Activated CD8-positive, alpha-beta memory T cell treated with anti-CD3 and anti-CD28 coated beads for 1 hour (primary cell): ENCODE measurements around the gene UPK3BL1.
A peak's percentile ranks its signal among the peaks of the same experiment; 100 is the strongest.
"Not testable (repeated sequence)": the region's sequence is repeated elsewhere in the genome, so short reads cannot be mapped to it uniquely, and the experiment has no call there.

Experiments
- DNase-seq, 2 donors: peaks; one replicate each; pipeline ENCODE4 v3.0.0-alpha.2; 2020; ENCODE audit warnings: low read depth in 1 of 2; ENCODE audit errors: extremely low read depth in 1 of 2

The UPK3BL1 gene

DNA sequence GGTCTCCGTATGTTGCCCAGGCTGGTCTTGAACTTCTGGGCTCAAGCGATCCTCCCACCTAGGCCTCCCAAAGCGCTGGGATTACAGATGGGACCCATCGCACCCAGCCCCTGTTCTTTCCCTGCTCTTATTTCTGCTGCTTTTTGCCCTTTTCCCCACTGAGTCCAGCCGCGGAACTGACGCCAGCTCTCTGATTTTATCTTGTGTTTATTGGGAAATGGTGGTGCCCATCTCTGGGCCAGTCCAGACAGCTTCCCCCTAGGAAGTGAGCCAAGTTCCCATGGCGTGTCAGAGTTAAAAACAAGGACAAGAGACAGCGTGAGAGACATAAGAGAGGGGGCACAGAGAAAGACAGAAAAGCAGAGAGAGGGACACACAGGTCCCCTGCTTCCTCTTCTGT, 12.0 kb downstream of the UPK3BL1 start:
- not testable (repeated sequence) for DNase-seq

- not testable (repeated sequence) for DNase-seq
These were observed 15.2 kb downstream of the UPK3BL1 start for GRCh38 chr7:102627271-102627904.

DNA sequence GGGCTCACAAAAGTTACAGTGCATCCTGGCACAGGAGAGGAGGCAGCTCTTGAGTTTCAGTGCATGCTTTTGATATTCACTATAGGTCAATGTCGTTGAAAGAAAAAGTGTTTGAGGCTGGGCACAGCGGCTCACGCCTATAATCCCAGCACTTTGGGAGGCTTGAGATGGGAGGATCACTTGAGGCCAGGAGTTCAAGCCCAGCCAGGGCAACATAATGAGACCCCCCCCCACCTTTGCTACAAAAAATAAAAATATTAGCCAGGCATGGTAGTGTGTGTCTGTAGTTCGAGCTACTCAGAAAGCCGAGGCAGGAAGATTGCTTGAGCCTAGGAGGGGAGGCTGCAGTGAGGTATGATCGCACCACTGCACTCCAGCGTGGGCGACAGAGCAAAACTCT, 24.5 kb downstream of the UPK3BL1 start:
- DNase-seq: not testable (repeated sequence)

DNA sequence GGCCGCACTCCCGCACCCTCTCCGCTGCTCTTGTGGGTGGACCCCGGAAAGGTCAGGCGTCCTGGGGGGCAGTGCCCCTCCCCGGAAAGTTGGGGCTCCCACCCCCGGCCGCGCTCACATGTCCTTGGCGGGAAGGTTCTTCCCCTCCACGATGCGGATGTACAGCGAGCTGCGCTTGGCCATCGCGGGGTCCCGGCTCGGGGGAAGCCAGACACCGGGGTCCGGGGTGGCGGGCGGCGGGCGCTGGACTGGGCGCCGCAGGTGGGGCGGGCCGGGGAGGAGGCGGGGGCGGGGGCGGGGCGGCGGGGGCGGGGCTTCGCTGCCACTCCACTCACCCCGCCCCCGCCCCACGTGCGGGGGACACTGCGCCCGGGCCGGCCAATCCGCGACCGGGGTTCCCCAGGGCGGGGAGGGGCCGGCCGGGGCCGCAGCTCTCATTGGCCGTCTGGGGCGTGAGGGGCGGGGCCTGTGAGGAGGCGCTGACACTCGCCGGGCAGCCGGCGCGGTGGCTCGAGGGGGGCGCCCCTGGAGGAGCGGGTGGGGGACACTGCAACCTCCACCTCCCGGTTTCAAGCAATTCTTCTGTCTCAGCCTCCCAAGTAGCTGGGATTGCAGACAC, 26.0 kb downstream of the UPK3BL1 start, which contains the start of gene RASA4:
Gene RASA4 (minus strand): TSS at position 250 of the 619 bp plus-strand sequence. CDS start 67 bp downstream, at position 183.
- DNase-seq: peak in 1 of 2 donors; percentile 18

GRCh38 chr7:102615930-102616329, 26.7 kb downstream of the UPK3BL1 start:
- DNase-seq: not testable (repeated sequence)

DNA sequence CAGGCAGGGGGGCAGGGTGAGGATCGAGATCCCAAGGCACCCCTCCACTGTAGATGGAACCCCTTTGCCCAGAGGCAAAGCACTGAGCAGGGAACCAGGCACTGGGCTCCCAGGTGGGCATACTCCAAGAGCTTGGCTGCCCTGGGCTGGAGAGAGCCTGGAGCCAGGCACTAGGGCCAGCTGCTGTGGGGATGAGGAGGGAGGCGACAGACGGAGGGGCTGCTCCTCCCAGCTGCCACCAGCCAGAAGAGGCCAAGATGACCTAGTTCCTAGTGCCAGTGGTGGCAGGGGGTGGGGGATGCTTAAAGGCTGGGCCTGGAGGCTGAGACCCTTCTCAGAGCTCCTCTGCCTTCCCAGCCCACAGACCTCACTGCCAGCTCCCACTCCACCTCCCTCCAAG, 27.7 kb downstream of the UPK3BL1 start:
- DNase-seq: not testable (repeated sequence)

GRCh38 chr7:102614346-102614697, 28.3 kb downstream of the UPK3BL1 start:
- DNase-seq: not testable (repeated sequence)

DNA sequence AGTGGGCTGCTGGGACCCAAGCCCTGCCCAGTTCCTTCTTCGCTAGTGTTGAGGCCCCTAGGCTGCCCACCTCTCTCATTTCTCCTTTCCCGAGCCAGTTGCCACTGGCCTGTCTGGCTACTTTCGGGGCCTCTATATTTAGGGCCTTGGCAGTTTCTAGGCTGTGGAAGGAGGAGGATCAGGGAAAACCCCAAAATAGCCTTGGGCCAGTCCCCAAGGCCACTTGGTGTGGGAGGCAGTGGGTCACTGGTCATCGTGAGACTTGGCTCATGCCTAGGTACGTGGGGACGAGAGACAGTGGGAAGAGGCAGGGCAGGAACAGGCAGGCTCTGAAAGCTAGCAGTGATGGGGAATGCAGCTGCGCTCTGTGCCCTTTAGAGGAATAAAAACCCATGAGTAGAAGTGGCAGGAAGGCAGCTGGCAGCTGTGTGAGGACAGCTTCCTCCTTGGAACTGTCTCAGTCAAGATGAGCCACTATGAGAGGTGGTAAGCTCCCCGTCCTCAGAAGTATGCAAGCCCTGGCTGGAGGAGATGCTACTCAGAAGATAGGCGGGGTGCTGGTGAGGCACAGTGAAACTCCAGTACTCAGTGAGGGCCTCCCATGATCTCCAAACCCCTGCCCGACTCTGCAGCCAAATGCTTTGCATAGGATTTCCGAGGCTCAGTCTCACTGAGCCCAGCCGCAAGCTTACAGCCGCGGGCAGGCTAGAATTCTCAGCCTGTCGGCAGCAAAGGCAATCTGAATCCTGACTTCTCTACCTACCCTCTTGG, 28.8 kb downstream of the UPK3BL1 start:
- DNase-seq: not testable (repeated sequence)

DNA sequence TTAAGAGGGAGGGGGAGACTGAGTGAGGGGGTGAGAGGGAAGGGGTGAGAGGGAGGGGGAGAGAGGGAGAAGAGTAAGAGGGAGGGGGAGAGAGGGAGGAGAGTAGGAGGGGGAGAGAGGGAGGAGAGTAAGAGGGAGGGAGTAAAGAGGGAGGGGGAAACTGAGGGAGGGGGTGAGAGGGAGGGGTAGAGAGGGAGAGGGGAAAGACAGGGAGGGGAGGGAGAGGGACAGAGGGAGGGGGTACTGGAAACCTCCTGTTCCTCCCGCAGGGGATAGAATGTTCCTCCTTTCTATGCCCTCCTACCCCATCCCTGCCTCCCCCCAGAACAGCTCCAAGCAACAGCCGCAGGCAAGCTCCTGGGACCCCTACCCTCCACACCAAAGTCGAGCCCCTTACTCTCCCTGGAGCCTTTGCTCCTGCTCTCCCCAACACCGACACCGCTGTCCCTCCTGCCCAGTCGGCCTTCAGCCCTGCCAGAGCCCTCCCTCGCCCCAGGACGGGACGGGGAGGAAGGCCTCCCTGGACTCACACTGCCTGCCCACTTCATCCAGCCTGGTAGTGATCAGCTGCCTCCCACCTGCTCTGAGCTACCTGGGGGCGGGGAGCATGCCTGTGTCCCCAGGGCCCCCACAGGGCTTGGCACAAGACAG, 30.8 kb downstream of the UPK3BL1 start:
- DNase-seq: not testable (repeated sequence)

GRCh38 chr7:102611013-102611674, 31.4 kb downstream of the UPK3BL1 start:
- not testable (repeated sequence) for DNase-seq

GRCh38 chr7:102610441-102610840, 32.1 kb downstream of the UPK3BL1 start:
- not testable (repeated sequence) for DNase-seq

DNA sequence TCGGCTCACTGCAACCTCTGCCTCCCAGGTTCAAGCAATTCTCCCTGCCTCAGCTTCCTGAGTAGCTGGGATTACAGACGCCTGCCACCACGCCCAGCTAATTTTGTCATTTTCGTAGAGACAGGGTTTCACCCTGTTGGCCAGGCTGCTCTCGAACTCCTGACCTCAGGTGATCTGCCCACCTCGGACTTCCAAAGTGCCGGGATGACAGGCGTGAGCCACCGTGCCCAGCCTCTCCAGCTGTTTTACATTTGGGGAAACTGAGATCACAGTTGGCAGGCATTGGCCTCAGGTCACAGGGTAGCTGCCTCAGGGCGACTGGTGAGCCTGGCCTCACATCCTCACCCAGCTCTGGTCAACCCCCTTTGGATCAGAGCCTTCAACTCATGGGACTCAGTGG, 32.9 kb downstream of the UPK3BL1 start:
- DNase-seq: not testable (repeated sequence)

GRCh38 chr7:102606848-102607247, 35.7 kb downstream of the UPK3BL1 start:
- not testable (repeated sequence) for DNase-seq

DNA sequence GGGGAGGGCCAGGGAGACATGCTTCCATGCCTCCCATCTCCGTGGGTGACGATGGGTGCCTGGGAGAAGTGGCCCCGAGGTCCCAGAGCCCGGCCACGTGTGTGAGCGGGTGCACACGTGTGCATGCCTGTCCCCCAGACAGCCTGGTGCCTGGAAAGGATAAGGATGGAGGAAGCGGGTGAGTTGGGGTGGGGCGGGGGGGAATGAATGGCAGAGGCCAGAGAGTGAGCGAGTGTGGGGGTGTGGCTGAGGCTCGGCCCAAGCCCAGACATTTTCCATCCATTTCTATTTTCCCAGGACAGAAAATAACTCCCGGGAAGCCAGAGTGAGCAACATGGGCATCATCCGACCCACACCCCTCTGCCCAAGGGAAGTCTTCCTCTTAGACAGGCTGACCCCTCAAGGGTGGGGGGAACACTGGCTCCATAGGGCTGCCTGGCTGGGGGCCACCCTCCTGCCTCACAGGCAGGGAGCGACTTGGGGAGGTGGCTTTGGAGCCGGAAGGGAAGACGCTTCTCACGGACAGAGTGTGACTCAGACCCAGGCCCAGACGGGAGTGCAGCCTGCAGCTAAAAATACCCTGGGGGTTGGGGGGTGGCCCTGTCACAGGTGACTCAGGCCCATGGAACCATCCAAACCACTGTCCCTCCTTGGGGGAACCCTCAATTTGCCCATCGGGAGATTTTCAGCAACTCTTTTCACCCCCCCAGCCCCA, 38.0 kb downstream of the UPK3BL1 start:
- DNase-seq: not testable (repeated sequence)

GRCh38 chr7:102602317-102602716, 40.3 kb downstream of the UPK3BL1 start:
- DNase-seq: not testable (repeated sequence)

GRCh38 chr7:102599699-102600098, 42.9 kb downstream of the UPK3BL1 start:
- not testable (repeated sequence) for DNase-seq

DNA sequence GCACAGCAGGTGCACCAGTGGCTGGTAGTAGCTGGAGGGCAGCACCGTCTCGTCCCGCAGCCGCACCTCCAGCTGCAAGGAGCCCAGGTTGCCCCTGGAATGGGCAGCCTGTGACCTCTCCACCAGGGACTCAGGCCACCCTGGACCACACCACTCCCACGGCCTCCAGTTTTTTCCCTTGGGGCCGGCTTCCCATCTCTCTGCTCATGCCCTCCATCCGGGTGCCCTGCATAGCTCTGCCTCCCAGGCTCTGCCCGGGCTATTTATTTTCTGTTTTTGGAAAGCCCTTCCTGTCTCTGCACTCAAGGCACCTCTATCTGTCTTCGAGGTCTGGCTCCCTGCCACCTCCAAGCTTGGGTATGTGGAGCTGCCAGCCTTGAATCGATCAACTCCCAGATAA, 46.6 kb downstream of the UPK3BL1 start:
- not testable (repeated sequence) for DNase-seq

GRCh38 chr7:102593637-102594334, 48.8 kb downstream of the UPK3BL1 start:
- not testable (repeated sequence) for DNase-seq

DNA sequence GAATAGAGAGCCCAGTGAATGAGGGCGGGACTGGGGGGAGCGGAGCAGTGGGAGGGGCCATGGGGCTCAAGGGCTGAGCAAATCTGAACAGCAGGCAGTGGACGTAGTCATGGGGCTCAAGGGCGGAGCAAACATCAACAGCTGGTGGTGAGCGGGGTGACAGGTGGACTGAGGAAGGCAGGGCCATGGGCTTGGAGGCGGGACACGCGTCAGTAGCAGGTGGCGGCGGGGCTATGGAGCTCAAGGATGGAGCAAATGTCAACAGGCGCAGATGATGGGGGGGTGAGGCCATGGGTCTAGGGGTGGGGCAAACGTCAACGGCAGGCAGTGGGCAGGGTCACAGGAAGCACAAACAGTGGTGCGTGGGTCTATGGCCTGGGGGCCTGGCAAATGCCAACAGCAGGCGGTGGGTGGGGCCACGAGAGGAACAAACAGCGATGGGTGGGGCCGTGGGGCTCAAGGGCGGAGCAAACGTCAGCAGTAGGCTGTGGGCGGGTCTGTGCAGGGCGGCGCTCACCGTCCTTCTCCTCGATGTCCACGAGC, 50.0 kb downstream of the UPK3BL1 start:
- DNase-seq: not testable (repeated sequence)
